Measurements from ENCODE around the gene GRWD1.

GRWD1 gene

GRCh38 chr19:48445606-48446481, at the start of gene GRWD1:
Gene GRWD1 (plus strand): TSS chr19:48445983. CDS start chr19:48446006, 23 bp downstream.
- peak; percentile 79 to 84 for DNase-seq (ENCODE audit: low read depth in 1 of 2, low spot score in 1 of 2)

GRCh38 chr19:48396016-48396823, 49.6 kb upstream of the GRWD1 start:
- no peak for DNase-seq (ENCODE audit: low read depth in 1 of 2, low spot score in 1 of 2)

GRCh38 chr19:48396824-48397176, 49.0 kb upstream of the GRWD1 start:
- no peak for DNase-seq (ENCODE audit: low read depth in 1 of 2, low spot score in 1 of 2)

GRCh38 chr19:48397263-48398101, 48.3 kb upstream of the GRWD1 start:
- DNase-seq (ENCODE audit: low read depth in 1 of 2, low spot score in 1 of 2) = no peak

- DNase-seq (ENCODE audit: low read depth in 1 of 2, low spot score in 1 of 2) = no peak
Measured at GRCh38 chr19:48398102-48398374, 47.7 kb upstream of the GRWD1 start.

GRCh38 chr19:48398375-48399235, 47.2 kb upstream of the GRWD1 start:
- peak; percentile 74 to 80 for DNase-seq (ENCODE audit: low read depth in 1 of 2, low spot score in 1 of 2)

GRCh38 chr19:48400018-48400742, 45.6 kb upstream of the GRWD1 start:
- DNase-seq (ENCODE audit: low read depth in 1 of 2, low spot score in 1 of 2) = peak in 1 of 2 donors; percentile 22

- DNase-seq (ENCODE audit: low read depth in 1 of 2, low spot score in 1 of 2) = no peak
Measured at GRCh38 chr19:48401287-48401686, 44.5 kb upstream of the GRWD1 start.

- no peak for DNase-seq (ENCODE audit: low read depth in 1 of 2, low spot score in 1 of 2)
Measured at GRCh38 chr19:48403606-48404005, 42.2 kb upstream of the GRWD1 start.

- DNase-seq (ENCODE audit: low read depth in 1 of 2, low spot score in 1 of 2) = no peak
Measured at GRCh38 chr19:48405010-48405659, 40.6 kb upstream of the GRWD1 start.

GRCh38 chr19:48405850-48406249, 39.9 kb upstream of the GRWD1 start:
- no peak for DNase-seq (ENCODE audit: low read depth in 1 of 2, low spot score in 1 of 2)

GRCh38 chr19:48413879-48414587, 31.8 kb upstream of the GRWD1 start:
- DNase-seq (ENCODE audit: low read depth in 1 of 2, low spot score in 1 of 2) = no peak

GRCh38 chr19:48415395-48415794, 30.4 kb upstream of the GRWD1 start:
- DNase-seq (ENCODE audit: low read depth in 1 of 2, low spot score in 1 of 2) = peak; percentile 32 to 51

GRCh38 chr19:48415806-48416221, 30.0 kb upstream of the GRWD1 start:
- DNase-seq (ENCODE audit: low read depth in 1 of 2, low spot score in 1 of 2) = no peak

GRCh38 chr19:48417421-48417820, 28.4 kb upstream of the GRWD1 start:
- DNase-seq (ENCODE audit: low read depth in 1 of 2, low spot score in 1 of 2) = no peak

GRCh38 chr19:48418317-48419064, 27.3 kb upstream of the GRWD1 start:
- no peak for DNase-seq (ENCODE audit: low read depth in 1 of 2, low spot score in 1 of 2)

- peak in 1 of 2 donors; percentile 49 for DNase-seq (ENCODE audit: low read depth in 1 of 2, low spot score in 1 of 2)
Measured at GRCh38 chr19:48419158-48419920, 26.4 kb upstream of the GRWD1 start.
